ENCODE results near the gene SEC62. TPM values are rescaled to one million over a fixed set of nuclear protein-coding genes. Genes with fewer than 3 reads are reported as not detected.

SEC62 gene
- polyA plus RNA-seq, 3 donors, result 15.6 to 117 (median 95.2) TPM

DNA sequence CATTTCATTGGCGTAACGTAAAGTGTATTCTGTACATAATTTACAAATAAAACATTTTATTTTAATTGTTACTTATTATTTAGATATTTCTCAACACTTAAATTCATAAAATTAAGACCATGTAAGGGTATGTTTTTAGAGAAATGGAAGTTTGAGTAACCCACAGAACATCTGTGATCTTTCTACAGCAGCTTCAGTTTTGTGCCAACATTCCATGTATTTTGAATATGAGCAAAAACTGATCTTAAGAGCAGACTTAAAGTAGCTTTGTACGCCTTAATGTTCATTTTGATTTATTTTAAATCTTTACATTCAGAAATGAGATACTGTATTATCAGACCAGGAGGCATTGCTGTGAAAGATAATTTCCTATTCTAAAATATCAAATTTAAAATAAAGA is 27.2 kb downstream of the SEC62 start:
- H3K4me1 ChIP-seq (ENCODE audit: control insufficient read depth in 1 of 2, insufficient read depth in 2 of 2, low read length in 2 of 2), result peaks cover 8 to 12% of the 10 kb centered on the region in 2 donors
- peaks cover 22 to 26% of the 10 kb centered on the region in 2 donors for H3K36me3 Mint-ChIP-seq
- H3K4me3 ChIP-seq (replicated peaks in 1 of 3; ENCODE audit: low read depth in 2 of 3, low read length in 3 of 3), result no peak overlapping the region
- no peak overlapping the region for H3K4me2 ChIP-seq (replicated peaks; ENCODE audit: extremely low read depth, low read length, poor library complexity, severe bottlenecking)
- H2AFZ ChIP-seq (ENCODE audit: insufficient read depth, low read depth, low read length, poor library complexity, severe bottlenecking), result no peak overlapping the region
- peaks cover 42 to 76% of the 10 kb centered on the region in 2 donors for H3K36me3 ChIP-seq (replicated peaks in 1 of 2; ENCODE audit: control insufficient read depth in 1 of 2, insufficient read depth in 2 of 2, low read length in 2 of 2)
- no peak overlapping the region for H3K9ac ChIP-seq (ENCODE audit: insufficient read depth, low read length, poor library complexity, severe bottlenecking)
- TF ChIP-seq, protein P1, sequence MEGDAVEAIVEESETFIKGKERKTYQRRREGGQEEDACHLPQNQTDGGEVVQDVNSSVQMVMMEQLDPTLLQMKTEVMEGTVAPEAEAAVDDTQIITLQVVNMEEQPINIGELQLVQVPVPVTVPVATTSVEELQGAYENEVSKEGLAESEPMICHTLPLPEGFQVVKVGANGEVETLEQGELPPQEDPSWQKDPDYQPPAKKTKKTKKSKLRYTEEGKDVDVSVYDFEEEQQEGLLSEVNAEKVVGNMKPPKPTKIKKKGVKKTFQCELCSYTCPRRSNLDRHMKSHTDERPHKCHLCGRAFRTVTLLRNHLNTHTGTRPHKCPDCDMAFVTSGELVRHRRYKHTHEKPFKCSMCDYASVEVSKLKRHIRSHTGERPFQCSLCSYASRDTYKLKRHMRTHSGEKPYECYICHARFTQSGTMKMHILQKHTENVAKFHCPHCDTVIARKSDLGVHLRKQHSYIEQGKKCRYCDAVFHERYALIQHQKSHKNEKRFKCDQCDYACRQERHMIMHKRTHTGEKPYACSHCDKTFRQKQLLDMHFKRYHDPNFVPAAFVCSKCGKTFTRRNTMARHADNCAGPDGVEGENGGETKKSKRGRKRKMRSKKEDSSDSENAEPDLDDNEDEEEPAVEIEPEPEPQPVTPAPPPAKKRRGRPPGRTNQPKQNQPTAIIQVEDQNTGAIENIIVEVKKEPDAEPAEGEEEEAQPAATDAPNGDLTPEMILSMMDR (IDR thresholded peaks at IDR 0.05), result no peak
- DNase-seq, result no peak
- no peak overlapping the region for H3K4me3 Mint-ChIP-seq
- H3K4me1 Mint-ChIP-seq, result peaks cover 10% of the 10 kb centered on the region
- no peaks in the 10 kb centered on the region for H3K9me3 Mint-ChIP-seq
- intact Hi-C loops (cut with micrococcal nuclease), result loop anchor here in 1 of 2 donors (10.0 kb wide), 1 partner anchor 51 kb away; no protein-coding TSS in a partner anchor
- no peaks in the 10 kb centered on the region for H3K27me3 ChIP-seq (ENCODE audit: control insufficient read depth in 2 of 2, insufficient read depth in 2 of 2, low read length in 2 of 2)
- no peaks in the 10 kb centered on the region for H3K27me3 Mint-ChIP-seq (ENCODE audit: low read depth in 3 of 3)
- no peaks in the 10 kb centered on the region for H3K9me3 ChIP-seq (replicated peaks in 1 of 2; ENCODE audit: control insufficient read depth in 1 of 2, insufficient read depth in 1 of 2, low read length in 2 of 2)
- no peak overlapping the region for H3K27ac ChIP-seq (ENCODE audit: low read depth in 1 of 2, low read length in 2 of 2)
- H3K79me2 ChIP-seq (ENCODE audit: insufficient read depth, low read length), result no peaks in the 10 kb centered on the region
- H4K20me1 ChIP-seq (ENCODE audit: insufficient read depth, low read length), result no peaks in the 10 kb centered on the region
- H3K27ac Mint-ChIP-seq, result no peak overlapping the region
- WGBS (ENCODE audit: insufficient coverage), result no CpG with 5 or more reads among the region's 3 CpGs

DNA sequence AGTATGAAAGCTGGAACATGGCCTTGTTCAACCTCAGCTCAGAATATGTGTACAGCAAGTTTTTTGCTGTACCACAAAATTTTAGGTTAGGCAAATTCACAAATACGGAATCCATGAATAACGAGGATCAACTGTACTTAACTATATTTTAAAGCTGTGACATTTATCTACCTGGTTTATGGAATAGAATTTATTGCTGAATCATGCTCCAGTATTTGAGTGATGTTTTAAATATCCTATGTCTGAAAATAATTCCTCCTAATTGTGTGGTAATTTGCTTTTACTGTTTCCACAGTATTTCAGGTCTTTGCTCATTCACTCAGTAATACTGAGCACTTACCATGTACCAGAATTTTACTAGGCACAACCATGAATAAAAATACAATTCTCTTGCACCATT is 29.5 kb downstream of the SEC62 start:
- no CpG with 5 or more reads among the region's 2 CpGs for WGBS (ENCODE audit: insufficient coverage)
- H3K4me3 ChIP-seq (replicated peaks in 1 of 3; ENCODE audit: low read depth in 2 of 3, low read length in 3 of 3), result no peak overlapping the region
- intact Hi-C loops (cut with micrococcal nuclease), result loop anchor here in 1 of 2 donors (10.0 kb wide), 1 partner anchor 49 kb away; no protein-coding TSS in a partner anchor
- H3K4me1 Mint-ChIP-seq, result peaks cover 17% of the 10 kb centered on the region
- peaks cover 25 to 57% of the 10 kb centered on the region in 2 donors for H3K36me3 ChIP-seq (replicated peaks in 1 of 2; ENCODE audit: control insufficient read depth in 1 of 2, insufficient read depth in 2 of 2, low read length in 2 of 2)
- H3K27me3 Mint-ChIP-seq (ENCODE audit: low read depth in 3 of 3), result no peaks in the 10 kb centered on the region
- no peaks in the 10 kb centered on the region for H3K27me3 ChIP-seq (ENCODE audit: control insufficient read depth in 2 of 2, insufficient read depth in 2 of 2, low read length in 2 of 2)
- no peak overlapping the region for H3K9ac ChIP-seq (ENCODE audit: insufficient read depth, low read length, poor library complexity, severe bottlenecking)
- H3K79me2 ChIP-seq (ENCODE audit: insufficient read depth, low read length), result no peaks in the 10 kb centered on the region
- no peak overlapping the region for H3K27ac ChIP-seq (ENCODE audit: low read depth in 1 of 2, low read length in 2 of 2)
- H3K27ac Mint-ChIP-seq, result no peak overlapping the region
- peaks cover 12 to 16% of the 10 kb centered on the region in 2 donors for H3K4me1 ChIP-seq (ENCODE audit: control insufficient read depth in 1 of 2, insufficient read depth in 2 of 2, low read length in 2 of 2)
- H4K20me1 ChIP-seq (ENCODE audit: insufficient read depth, low read length), result no peaks in the 10 kb centered on the region
- peaks cover 0 to 3% (median 0%) of the 10 kb centered on the region in 7 donors for H3K9me3 Mint-ChIP-seq
- DNase-seq, result no peak
- no peak overlapping the region for H3K4me2 ChIP-seq (replicated peaks; ENCODE audit: extremely low read depth, low read length, poor library complexity, severe bottlenecking)
- H3K9me3 ChIP-seq (replicated peaks in 1 of 2; ENCODE audit: control insufficient read depth in 1 of 2, insufficient read depth in 1 of 2, low read length in 2 of 2), result no peaks in the 10 kb centered on the region
- no peak overlapping the region for H3K4me3 Mint-ChIP-seq
- TF ChIP-seq, protein P1 (IDR thresholded peaks at IDR 0.05), result no peak
- peaks cover 21 to 31% of the 10 kb centered on the region in 2 donors for H3K36me3 Mint-ChIP-seq
- H2AFZ ChIP-seq (ENCODE audit: insufficient read depth, low read depth, low read length, poor library complexity, severe bottlenecking), result no peak overlapping the region

Measured in CD14-positive monocyte (primary cell).